ENCODE results near the gene FASTKD3.
A peak's percentile ranks its signal among the peaks of the same experiment; 100 is the strongest.

Gene FASTKD3

DNA sequence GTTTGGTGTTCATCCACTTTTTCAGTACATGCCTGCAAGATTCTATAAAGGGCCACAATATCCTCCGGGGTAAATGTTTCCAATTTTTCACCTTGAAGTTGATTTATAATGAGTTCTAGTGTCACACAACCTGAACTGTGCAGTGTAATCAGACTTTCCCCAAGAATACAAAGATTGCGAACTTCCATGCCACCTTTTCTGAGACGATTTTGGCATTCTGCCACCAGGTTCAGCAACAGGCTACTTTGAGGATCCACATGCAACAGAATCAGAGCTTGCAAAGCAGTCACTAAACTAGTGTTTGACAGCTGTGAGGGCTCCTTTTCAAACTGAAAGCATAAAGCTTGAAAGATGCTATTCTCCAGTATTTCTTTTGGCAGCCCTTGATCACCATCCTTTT lies 1.6 kb downstream of the FASTKD3 start:
- CTCF ChIA-PET, result interaction anchor here (1.4 to 1.5 kb wide), 2 partner anchors 11 to 20 kb away, joined by 3 to 7 read pairs; no protein-coding TSS in a partner anchor
- TF ChIP-seq, protein P1, sequence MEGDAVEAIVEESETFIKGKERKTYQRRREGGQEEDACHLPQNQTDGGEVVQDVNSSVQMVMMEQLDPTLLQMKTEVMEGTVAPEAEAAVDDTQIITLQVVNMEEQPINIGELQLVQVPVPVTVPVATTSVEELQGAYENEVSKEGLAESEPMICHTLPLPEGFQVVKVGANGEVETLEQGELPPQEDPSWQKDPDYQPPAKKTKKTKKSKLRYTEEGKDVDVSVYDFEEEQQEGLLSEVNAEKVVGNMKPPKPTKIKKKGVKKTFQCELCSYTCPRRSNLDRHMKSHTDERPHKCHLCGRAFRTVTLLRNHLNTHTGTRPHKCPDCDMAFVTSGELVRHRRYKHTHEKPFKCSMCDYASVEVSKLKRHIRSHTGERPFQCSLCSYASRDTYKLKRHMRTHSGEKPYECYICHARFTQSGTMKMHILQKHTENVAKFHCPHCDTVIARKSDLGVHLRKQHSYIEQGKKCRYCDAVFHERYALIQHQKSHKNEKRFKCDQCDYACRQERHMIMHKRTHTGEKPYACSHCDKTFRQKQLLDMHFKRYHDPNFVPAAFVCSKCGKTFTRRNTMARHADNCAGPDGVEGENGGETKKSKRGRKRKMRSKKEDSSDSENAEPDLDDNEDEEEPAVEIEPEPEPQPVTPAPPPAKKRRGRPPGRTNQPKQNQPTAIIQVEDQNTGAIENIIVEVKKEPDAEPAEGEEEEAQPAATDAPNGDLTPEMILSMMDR (IDR thresholded peaks at IDR 0.05; ENCODE audit: insufficient read depth, low read length, missing control alignments), result no peak
- H3K4me3 ChIP-seq (ENCODE audit: low read depth, low read length), result no peak overlapping the region
- POLR2A ChIA-PET, result no interaction called here
- no peak for DNase-seq (ENCODE audit: low read depth, low spot score)

DNA sequence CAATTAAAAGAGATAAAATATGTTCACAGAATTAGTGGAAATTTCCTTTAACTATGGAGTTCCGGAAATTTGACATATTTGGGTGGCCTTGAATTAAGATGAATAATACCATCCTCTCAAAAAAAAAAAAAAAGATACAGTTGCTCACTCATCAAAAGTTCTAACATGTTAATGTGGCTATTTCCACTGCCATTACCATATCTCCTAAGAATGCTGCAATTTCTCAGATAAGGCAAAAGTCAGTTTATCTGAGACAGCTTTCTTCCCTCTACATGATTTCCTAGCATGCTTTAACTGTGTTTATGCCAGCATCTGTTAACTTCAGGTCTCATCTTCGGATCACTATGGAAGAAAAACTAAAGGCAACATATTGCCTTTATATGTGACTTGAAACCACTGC lies 2.6 kb downstream of the FASTKD3 start:
- POLR2A ChIA-PET, result no interaction called here
- no peak for DNase-seq (ENCODE audit: low read depth, low spot score)
- TF ChIP-seq, protein P1 (IDR thresholded peaks at IDR 0.05; ENCODE audit: insufficient read depth, low read length, missing control alignments), result no peak
- no peak overlapping the region for H3K4me3 ChIP-seq (ENCODE audit: low read depth, low read length)
- CTCF ChIA-PET, result interaction anchor here (0.8 to 1.5 kb wide), 3 partner anchors 11 to 21 kb away, joined by 3 to 7 read pairs (median 4); no protein-coding TSS in a partner anchor

DNA sequence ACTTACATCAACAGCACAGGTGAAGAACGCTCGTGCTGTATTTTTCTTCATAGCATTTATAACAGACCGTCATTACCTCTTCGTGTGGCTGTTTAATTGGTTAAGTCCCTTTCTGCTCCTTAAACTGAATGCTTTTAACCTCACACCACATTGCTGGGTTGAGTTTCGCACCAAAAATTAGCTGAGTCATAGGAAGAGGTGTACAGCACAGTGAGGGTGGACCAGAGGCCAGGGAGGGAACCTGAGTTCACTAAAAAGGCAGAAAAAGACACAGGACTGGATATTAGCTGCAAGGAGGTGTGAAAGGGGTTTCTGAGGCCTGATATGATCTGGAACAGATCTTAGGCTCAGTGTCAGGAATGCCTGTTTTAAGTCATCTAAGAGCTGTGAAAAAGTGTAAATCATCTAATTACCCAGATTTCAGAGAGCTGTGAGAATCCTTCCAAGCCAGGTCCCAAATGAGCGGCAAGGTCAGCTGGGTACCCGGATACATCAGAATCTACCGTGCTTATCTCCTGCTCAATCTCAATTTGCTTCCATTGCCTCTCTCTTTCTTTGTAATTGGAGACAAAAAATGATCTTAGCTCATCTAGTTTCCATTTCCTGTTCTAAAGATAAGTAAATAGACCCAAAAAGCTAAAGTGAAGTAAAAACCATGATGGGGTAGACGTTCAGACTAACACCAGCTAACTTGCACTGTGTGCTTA lies 10.8 kb downstream of the FASTKD3 start:
- POLR2A ChIA-PET, result interaction anchor here (1.7 kb wide), 1 partner anchor 11 kb away, joined by 11 read pairs; the partner anchor contains the start of genes FASTKD3 and MTRR
- CTCF ChIA-PET, result interaction anchor here (0.6 to 2.6 kb wide), 6 partner anchors 10 to 598 kb away, joined by 3 to 11 read pairs (median 4); partner anchors contain the start of genes FASTKD3 and MTRR

DNA sequence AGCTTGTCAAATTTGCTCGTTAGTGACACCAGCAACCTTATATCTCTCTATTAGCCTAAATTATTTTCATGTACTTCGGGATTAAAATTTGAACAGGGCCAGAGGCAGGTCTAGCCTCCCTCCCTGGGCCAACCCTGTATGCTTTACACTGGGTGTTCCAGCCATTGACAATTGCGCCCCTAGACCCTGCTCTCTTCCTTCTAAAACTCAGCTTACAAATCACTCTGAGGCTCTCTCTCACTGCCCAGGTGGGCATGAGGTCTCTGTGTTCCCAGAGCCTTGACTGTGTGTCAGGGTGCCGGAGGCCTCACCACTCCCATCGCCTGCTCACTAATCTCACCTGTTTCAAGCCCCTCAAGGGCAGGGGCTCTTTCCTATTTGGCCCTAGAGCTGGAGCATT lies 11.5 kb downstream of the FASTKD3 start:
- no peak overlapping the region for H3K4me3 ChIP-seq (ENCODE audit: low read depth, low read length)
- TF ChIP-seq, protein P1 (IDR thresholded peaks at IDR 0.05; ENCODE audit: insufficient read depth, low read length, missing control alignments), result no peak
- CTCF ChIA-PET, result interaction anchor here (0.6 to 2.6 kb wide), 4 partner anchors 10 to 597 kb away, joined by 3 to 11 read pairs (median 5); no protein-coding TSS in a partner anchor
- DNase-seq (ENCODE audit: low read depth, low spot score), result no peak
- POLR2A ChIA-PET, result interaction anchor here (1.7 kb wide), 1 partner anchor 12 kb away, joined by 11 read pairs; the partner anchor contains the start of genes FASTKD3 and MTRR

More for the DNA sequence above, 10.8 kb downstream of the FASTKD3 start:
- TF ChIP-seq, protein P1 (IDR thresholded peaks at IDR 0.05; ENCODE audit: insufficient read depth, low read length, missing control alignments), result no peak
- H3K4me3 ChIP-seq (ENCODE audit: low read depth, low read length), result no peak overlapping the region
- no peak for DNase-seq (ENCODE audit: low read depth, low spot score)

DNA sequence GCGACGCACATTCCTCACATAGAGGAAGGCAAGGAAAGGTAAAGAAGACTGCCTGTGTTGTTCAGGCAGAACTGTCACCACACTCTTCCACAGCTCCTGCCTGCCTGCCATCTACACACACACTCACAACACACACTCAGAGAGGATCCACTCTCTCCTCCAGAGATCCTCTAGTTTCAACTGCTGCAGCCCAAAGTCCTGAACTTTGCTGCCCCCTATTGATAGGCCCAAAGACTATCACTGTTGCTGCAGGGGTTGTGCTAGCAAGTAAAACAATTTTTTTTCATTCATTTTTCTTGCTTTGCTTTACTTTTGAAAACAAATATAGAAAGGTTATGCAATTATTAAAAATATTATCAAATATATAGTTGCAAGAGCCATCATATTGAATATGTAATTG lies 12.0 kb downstream of the FASTKD3 start:
- ChIA-PET CTCF (interaction anchor here (1.1 to 2.6 kb wide), 4 partner anchors 9 to 596 kb away, joined by 3 to 11 read pairs (median 6); no protein-coding TSS in a partner anchor), POLR2A (interaction anchor here (1.7 kb wide), 1 partner anchor 12 kb away, joined by 11 read pairs; the partner anchor contains the start of genes FASTKD3 and MTRR)
- TF ChIP-seq, protein P1 (IDR thresholded peaks at IDR 0.05; ENCODE audit: insufficient read depth, low read length, missing control alignments), result peak; percentile 48
- DNase-seq (ENCODE audit: low read depth, low spot score), result no peak
- H3K4me3 ChIP-seq (ENCODE audit: low read depth, low read length), result no peak overlapping the region

DNA sequence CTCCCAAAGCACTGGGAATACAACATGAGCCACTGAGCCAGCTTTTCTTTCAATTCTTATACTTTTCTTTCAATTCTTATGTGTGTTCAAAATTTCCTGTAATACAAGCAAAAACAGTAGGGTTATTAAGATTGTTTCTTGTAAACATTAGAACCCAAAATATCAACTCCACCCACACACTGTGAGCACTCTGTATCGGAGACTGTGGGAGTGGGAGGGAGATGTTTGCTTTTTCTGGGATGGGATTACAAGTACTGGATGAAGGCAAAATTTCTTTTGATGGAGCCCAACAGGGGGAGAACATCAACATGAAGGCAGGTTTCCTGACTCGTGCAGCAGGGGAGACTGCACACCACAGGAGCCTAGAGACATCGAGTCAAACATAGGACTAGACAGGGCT lies 13.2 kb downstream of the FASTKD3 start:
- H3K4me3 ChIP-seq (ENCODE audit: low read depth, low read length), result no peak overlapping the region
- DNase-seq (ENCODE audit: low read depth, low spot score), result no peak
- TF ChIP-seq, protein P1 (IDR thresholded peaks at IDR 0.05; ENCODE audit: insufficient read depth, low read length, missing control alignments), result no peak
- POLR2A ChIA-PET, result no interaction called here
- CTCF ChIA-PET, result interaction anchor here (1.0 to 1.1 kb wide), 2 partner anchors 11 to 19 kb away, joined by 4 to 5 read pairs; no protein-coding TSS in a partner anchor

Data from AG04449 (cell line).